HepG2 (cell line): ENCODE measurements around the gene TSHZ1. TPM values are rescaled to one million over a fixed set of nuclear protein-coding genes. Genes with fewer than 3 reads are reported as not detected.
A peak's percentile ranks its signal among the peaks of the same experiment; 100 is the strongest.

Experiments used
- AGO1 ChIP-seq: fragments of 200-400 bp; formaldehyde crosslinking; IDR thresholded peaks from 2 replicates; pipeline ENCODE4 v1.6.1; 2017; ENCODE audit warnings: mild to moderate bottlenecking, low read depth, low read length, moderate library complexity; ENCODE audit not compliant: poor library complexity, severe bottlenecking
- EHMT2 ChIP-seq: fragments of 200-600 bp; sonication (generic); IDR thresholded peaks from 2 replicates; pipeline ENCODE4 v1.7.0; 2017; ENCODE audit warnings: antibody characterized with exemption, low read depth, low read length, borderline replicate concordance
- FOXM1 ChIP-seq: sonication (generic); formaldehyde crosslinking; IDR thresholded peaks from 2 replicates; pipeline ENCODE4 v1.5.0; 2020; ENCODE audit warnings: missing genetic modification reagents
- GABPA ChIP-seq, 2 experiments: IDR thresholded peaks; 2 replicates each; pipeline ENCODE4 v1.6.1; 2011 to 2016; ENCODE audit warnings: low read depth in 2 of 2, low read length in 1 of 2, missing biosample characterization in 1 of 2, missing genetic modification characterization in 1 of 2
- MAFG ChIP-seq: sonication (generic); formaldehyde crosslinking; IDR thresholded peaks from 2 replicates; pipeline ENCODE4 v1.5.1; 2020; ENCODE audit warnings: mild to moderate bottlenecking, missing genetic modification reagents
- MIXL1 ChIP-seq: IDR thresholded peaks from 2 replicates; pipeline ENCODE4 v1.6.1; 2016
- MYNN ChIP-seq: sonication (generic); formaldehyde crosslinking; IDR thresholded peaks from 2 replicates; pipeline ENCODE4 v1.4.0; 2020; ENCODE audit warnings: mild to moderate bottlenecking, low read depth, missing genetic modification reagents
- NCOA2 ChIP-seq: sonication (generic); formaldehyde crosslinking; IDR thresholded peaks from 2 replicates; pipeline ENCODE4 v1.8.0; 2022; ENCODE audit warnings: inconsistent platforms
- PITX1 ChIP-seq: sonication (generic); formaldehyde crosslinking; IDR thresholded peaks from 2 replicates; pipeline ENCODE4 v1.5.1; 2020; ENCODE audit warnings: mild to moderate bottlenecking, missing genetic modification reagents
- POLR2AphosphoS5 ChIP-seq: IDR thresholded peaks from 2 replicates; pipeline ENCODE4 v1.6.1; 2012; ENCODE audit warnings: low read depth, low read length
- RAD51 ChIP-seq: fragments of 450-650 bp; IDR thresholded peaks from 2 replicates; pipeline ENCODE4 v1.6.1; 2016; ENCODE audit warnings: borderline replicate concordance
- REPIN1 ChIP-seq: sonication (generic); formaldehyde crosslinking; IDR thresholded peaks from 2 replicates; pipeline ENCODE4 v1.8.0; 2022; ENCODE audit warnings: missing genetic modification reagents, low read depth, mild to moderate bottlenecking, borderline replicate concordance
- SAP130 ChIP-seq: IDR thresholded peaks from 2 replicates; pipeline ENCODE4 v1.6.1; 2016; ENCODE audit warnings: low read depth
- SIN3B ChIP-seq: fragments of 150-350 bp; IDR thresholded peaks from 2 replicates; pipeline ENCODE4 v1.6.1; 2014; ENCODE audit warnings: low read length
- TBX3 ChIP-seq: fragments of 450-650 bp; IDR thresholded peaks from 2 replicates; pipeline ENCODE4 v1.6.1; 2017; ENCODE audit warnings: antibody characterized with exemption, mild to moderate bottlenecking, inconsistent platforms, borderline replicate concordance
- TRIM24 ChIP-seq: sonication (generic); formaldehyde crosslinking; IDR thresholded peaks from 2 replicates; pipeline ENCODE4 v1.8.0; 2022; ENCODE audit warnings: mild to moderate bottlenecking, missing genetic modification reagents
- ZBTB20 ChIP-seq: sonication (generic); formaldehyde crosslinking; IDR thresholded peaks from 2 replicates; pipeline ENCODE4 v1.8.1; 2023; ENCODE audit warnings: missing genetic modification reagents, low read depth, mild to moderate bottlenecking, borderline replicate concordance
- ZFP41 ChIP-seq: sonication (generic); formaldehyde crosslinking; IDR thresholded peaks from 2 replicates; pipeline ENCODE4 v1.4.0; 2020; ENCODE audit warnings: mild to moderate bottlenecking, missing genetic modification reagents, borderline replicate concordance
- ZNF543 ChIP-seq: sonication (generic); formaldehyde crosslinking; IDR thresholded peaks from 2 replicates; pipeline ENCODE4 v1.4.0; 2020; ENCODE audit warnings: mild to moderate bottlenecking, missing genetic modification reagents
- ZNF547 ChIP-seq: sonication (generic); formaldehyde crosslinking; IDR thresholded peaks from 2 replicates; pipeline ENCODE4 v1.5.1; 2020; ENCODE audit warnings: mild to moderate bottlenecking, missing genetic modification reagents
- ZNF674 ChIP-seq: sonication (generic); formaldehyde crosslinking; IDR thresholded peaks from 2 replicates; pipeline ENCODE4 v1.5.0; 2020; ENCODE audit warnings: low read depth, mild to moderate bottlenecking, missing genetic modification reagents
- polyA plus RNA-seq, 8 experiments: library from polyadenylated mRNA; depleted of rRNA in 3 of 8; stranded (reverse) in 7 of 8; unstranded in 1 of 8; fragments of >200 nt; fragmentation: Illumina TruSeq in 4 of 8; extraction: Trizol in 4 of 8; gene quantifications; 2 replicates each; pipeline versions ENCODE4 v1.2.1 to v1.2.3, GENCODE V29; 2011 to 2016; ENCODE audit warnings: low read depth in 4 of 8, missing spikeins in 1 of 8, mixed read lengths in 1 of 8; ENCODE audit not compliant: insufficient read depth in 1 of 8
- total RNA-seq, 5 experiments: library from RNA; depleted of rRNA; stranded (reverse); fragments of >200 nt; fragmentation: Illumina TruSeq; extraction: Trizol; gene quantifications; 2 replicates each; pipeline ENCODE4 v1.2.3, GENCODE V29; 2016; ENCODE audit warnings: low read depth in 1 of 5
- TF ChIP-seq, protein P1 (sequence below): sonication (generic); formaldehyde crosslinking; IDR thresholded peaks from 2 replicates; pipeline ENCODE4 v1.4.0; 2020; ENCODE audit warnings: mild to moderate bottlenecking, missing genetic modification reagents
- TF ChIP-seq, protein P2 (sequence below): sonication (generic); formaldehyde crosslinking; conservative IDR thresholded peaks from 2 replicates; pipeline ENCODE4 v1.8.0; 2022; ENCODE audit warnings: low read depth, missing genetic modification reagents
- TF ChIP-seq, protein P3 (sequence below): sonication (generic); formaldehyde crosslinking; conservative IDR thresholded peaks from 2 replicates; pipeline ENCODE4 v1.8.0; 2022; ENCODE audit warnings: mild to moderate bottlenecking, moderate library complexity, missing genetic modification reagents
- TF ChIP-seq, protein P4 (sequence below): sonication (generic); formaldehyde crosslinking; IDR thresholded peaks from 2 replicates; pipeline ENCODE4 v1.5.0; 2020; ENCODE audit warnings: mild to moderate bottlenecking, missing genetic modification reagents, moderate library complexity

TSHZ1 gene
- total and polyA plus RNA-seq, 2 of the 13 experiments (the other 11 are each of a cell fraction or from before 2014, with no cell fraction given): 2.5 to 2.7 TPM

DNA sequence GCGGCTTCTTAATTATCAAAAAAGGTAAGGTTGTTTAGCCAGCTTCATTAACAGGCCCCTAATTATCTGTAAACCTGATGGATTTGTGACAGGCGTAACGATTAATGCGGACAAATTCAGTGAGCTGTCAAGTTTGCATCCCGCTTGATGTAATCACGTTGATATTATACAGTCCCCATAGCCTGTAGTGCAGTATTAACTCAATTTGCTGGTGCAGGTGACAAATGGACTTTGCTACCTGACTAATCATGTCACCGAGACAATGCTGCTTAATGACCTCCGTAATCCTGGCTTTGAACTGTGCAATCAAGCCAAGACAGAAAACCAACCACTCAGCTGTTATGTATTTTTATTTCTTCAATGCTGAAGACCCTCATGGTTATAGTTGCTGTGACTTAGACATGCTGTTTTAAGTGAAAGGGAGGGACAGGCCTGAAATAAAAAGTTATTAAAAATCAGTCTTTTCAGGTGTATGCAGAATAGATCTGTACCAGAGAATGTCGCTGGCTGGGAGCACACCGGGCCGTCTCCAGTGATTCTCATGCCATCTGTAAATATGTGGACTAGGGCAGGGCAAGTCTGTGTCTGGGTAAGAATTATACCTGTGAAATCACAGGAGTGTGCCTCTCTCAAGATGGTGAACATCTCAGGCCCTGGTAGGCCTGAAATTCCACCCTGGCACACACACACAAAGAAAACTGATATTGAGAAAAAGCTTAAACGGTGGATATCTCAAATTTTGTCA is 4.3 kb downstream of the TSHZ1 start (continued):
- TF ChIP-seq, protein P1, sequence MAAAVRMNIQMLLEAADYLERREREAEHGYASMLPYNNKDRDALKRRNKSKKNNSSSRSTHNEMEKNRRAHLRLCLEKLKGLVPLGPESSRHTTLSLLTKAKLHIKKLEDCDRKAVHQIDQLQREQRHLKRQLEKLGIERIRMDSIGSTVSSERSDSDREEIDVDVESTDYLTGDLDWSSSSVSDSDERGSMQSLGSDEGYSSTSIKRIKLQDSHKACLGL: no peak
- TF ChIP-seq SAP130 (CRISPR knock-in tag) (peak; percentile 38; the same call in 1 of the 2 replicates), EHMT2 (no peak), REPIN1 (no peak), ZFP41 (CRISPR knock-in tag) (no peak), NCOA2 (CRISPR knock-in tag) (no peak), MYNN (CRISPR knock-in tag) (no peak), RAD51 (no peak), GABPA (IDR thresholded peaks at IDR 0.05; ENCODE audit: low read depth, low read length) (no peak), GABPA (CRISPR knock-in tag; IDR thresholded peaks at IDR 0.05; ENCODE audit: low read depth) (no peak), MIXL1 (CRISPR knock-in tag) (no peak), ZNF547 (CRISPR knock-in tag) (no peak), TBX3 (peak; percentile 75), ZNF674 (CRISPR knock-in tag) (no peak), ZNF543 (no peak), AGO1 (no peak), SIN3B (no peak), PITX1 (0 out of 2 replicates have a peak, but pooled peaks have one; percentile 19), MAFG (CRISPR knock-in tag) (no peak), FOXM1 (CRISPR knock-in tag) (no peak), POLR2AphosphoS5 (no peak), ZBTB20 (CRISPR knock-in tag) (no peak), TRIM24 (CRISPR knock-in tag) (no peak)
- TF ChIP-seq, protein P2, sequence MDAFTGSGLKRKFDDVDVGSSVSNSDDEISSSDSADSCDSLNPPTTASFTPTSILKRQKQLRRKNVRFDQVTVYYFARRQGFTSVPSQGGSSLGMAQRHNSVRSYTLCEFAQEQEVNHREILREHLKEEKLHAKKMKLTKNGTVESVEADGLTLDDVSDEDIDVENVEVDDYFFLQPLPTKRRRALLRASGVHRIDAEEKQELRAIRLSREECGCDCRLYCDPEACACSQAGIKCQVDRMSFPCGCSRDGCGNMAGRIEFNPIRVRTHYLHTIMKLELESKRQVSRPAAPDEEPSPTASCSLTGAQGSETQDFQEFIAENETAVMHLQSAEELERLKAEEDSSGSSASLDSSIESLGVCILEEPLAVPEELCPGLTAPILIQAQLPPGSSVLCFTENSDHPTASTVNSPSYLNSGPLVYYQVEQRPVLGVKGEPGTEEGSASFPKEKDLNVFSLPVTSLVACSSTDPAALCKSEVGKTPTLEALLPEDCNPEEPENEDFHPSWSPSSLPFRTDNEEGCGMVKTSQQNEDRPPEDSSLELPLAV (CRISPR knock-in tag): no peak
- TF ChIP-seq, protein P3, sequence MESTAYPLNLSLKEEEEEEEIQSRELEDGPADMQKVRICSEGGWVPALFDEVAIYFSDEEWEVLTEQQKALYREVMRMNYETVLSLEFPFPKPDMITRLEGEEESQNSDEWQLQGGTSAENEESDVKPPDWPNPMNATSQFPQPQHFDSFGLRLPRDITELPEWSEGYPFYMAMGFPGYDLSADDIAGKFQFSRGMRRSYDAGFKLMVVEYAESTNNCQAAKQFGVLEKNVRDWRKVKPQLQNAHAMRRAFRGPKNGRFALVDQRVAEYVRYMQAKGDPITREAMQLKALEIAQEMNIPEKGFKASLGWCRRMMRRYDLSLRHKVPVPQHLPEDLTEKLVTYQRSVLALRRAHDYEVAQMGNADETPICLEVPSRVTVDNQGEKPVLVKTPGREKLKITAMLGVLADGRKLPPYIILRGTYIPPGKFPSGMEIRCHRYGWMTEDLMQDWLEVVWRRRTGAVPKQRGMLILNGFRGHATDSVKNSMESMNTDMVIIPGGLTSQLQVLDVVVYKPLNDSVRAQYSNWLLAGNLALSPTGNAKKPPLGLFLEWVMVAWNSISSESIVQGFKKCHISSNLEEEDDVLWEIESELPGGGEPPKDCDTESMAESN (CRISPR knock-in tag): no peak
- TF ChIP-seq, protein P4, sequence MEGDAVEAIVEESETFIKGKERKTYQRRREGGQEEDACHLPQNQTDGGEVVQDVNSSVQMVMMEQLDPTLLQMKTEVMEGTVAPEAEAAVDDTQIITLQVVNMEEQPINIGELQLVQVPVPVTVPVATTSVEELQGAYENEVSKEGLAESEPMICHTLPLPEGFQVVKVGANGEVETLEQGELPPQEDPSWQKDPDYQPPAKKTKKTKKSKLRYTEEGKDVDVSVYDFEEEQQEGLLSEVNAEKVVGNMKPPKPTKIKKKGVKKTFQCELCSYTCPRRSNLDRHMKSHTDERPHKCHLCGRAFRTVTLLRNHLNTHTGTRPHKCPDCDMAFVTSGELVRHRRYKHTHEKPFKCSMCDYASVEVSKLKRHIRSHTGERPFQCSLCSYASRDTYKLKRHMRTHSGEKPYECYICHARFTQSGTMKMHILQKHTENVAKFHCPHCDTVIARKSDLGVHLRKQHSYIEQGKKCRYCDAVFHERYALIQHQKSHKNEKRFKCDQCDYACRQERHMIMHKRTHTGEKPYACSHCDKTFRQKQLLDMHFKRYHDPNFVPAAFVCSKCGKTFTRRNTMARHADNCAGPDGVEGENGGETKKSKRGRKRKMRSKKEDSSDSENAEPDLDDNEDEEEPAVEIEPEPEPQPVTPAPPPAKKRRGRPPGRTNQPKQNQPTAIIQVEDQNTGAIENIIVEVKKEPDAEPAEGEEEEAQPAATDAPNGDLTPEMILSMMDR (CRISPR knock-in tag): no peak
